Stimulated activated CD8-positive, alpha-beta memory T cell treated with anti-CD3 and anti-CD28 coated beads, Interleukin-7, amount 100 ng/mL, for 24 hours (primary cell): Measurements from ENCODE around the gene RNF167.

Experiments
- DNase-seq: peaks from one replicate; pipeline ENCODE4 v3.0.0-alpha.2; 2020; ENCODE audit warnings: low read depth

The RNF167 gene

GRCh38 chr17:4980644-4981216, 40.7 kb downstream of the RNF167 start:
- no peak for DNase-seq

- no peak for DNase-seq
Measured at GRCh38 chr17:4982305-4982704, 42.2 kb downstream of the RNF167 start.

- DNase-seq, result no peak
Measured at GRCh38 chr17:4986403-4986802, 46.3 kb downstream of the RNF167 start.

- DNase-seq, result peak; percentile 85
Measured at GRCh38 chr17:4986951-4987766, 47.1 kb downstream of the RNF167 start, which contains the start of gene CAMTA2. Gene CAMTA2 (minus strand): TSS chr17:4987675. CDS start chr17:4986222, 1,453 bp downstream.

- DNase-seq, result no peak
Measured at GRCh38 chr17:4987767-4988567, 47.9 kb downstream of the RNF167 start.

- no peak for DNase-seq
Measured at GRCh38 chr17:4994081-4994595, 54.1 kb downstream of the RNF167 start.
